Stimulated activated CD4-positive, alpha-beta T cell treated with anti-CD3 and anti-CD28 coated beads, Interleukin-2, amount 100 ng/mL, for 24 hours (primary cell): ENCODE results near the gene ITGAV.

Experiments used
- DNase-seq, 2 donors: peaks; one replicate each; pipeline ENCODE4 v3.0.0-alpha.2; 2020

The ITGAV gene

GRCh38 chr2:186688813-186689212 lies 99.0 kb downstream of the ITGAV start:
- no peak for DNase-seq

GRCh38 chr2:186690786-186691185 lies 100.9 kb downstream of the ITGAV start:
- no peak for DNase-seq

GRCh38 chr2:186691231-186691630 lies 101.4 kb downstream of the ITGAV start:
- no peak for DNase-seq

- no peak for DNase-seq
These were observed 102.0 kb downstream of the ITGAV start for GRCh38 chr2:186691900-186692299.

- DNase-seq, result no peak
These were observed 103.6 kb downstream of the ITGAV start for GRCh38 chr2:186693446-186693832.

- no peak for DNase-seq
These were observed 105.4 kb downstream of the ITGAV start for GRCh38 chr2:186695081-186695756.

GRCh38 chr2:186696290-186696689 lies 106.4 kb downstream of the ITGAV start:
- no peak for DNase-seq

GRCh38 chr2:186696804-186697203 lies 106.9 kb downstream of the ITGAV start:
- DNase-seq, result no peak

GRCh38 chr2:186697536-186697935 lies 107.7 kb downstream of the ITGAV start:
- no peak for DNase-seq

- DNase-seq, result no peak
These were observed 109.9 kb downstream of the ITGAV start for GRCh38 chr2:186699742-186700141.

GRCh38 chr2:186702006-186702405 lies 112.2 kb downstream of the ITGAV start:
- no peak for DNase-seq

GRCh38 chr2:186702501-186702900 lies 112.6 kb downstream of the ITGAV start:
- no peak for DNase-seq

GRCh38 chr2:186704897-186705296 lies 115.0 kb downstream of the ITGAV start:
- DNase-seq, result no peak

- DNase-seq, result no peak
These were observed 119.9 kb downstream of the ITGAV start for GRCh38 chr2:186709529-186710450.

- no peak for DNase-seq
These were observed 123.8 kb downstream of the ITGAV start for GRCh38 chr2:186713691-186714090.

- no peak for DNase-seq
These were observed 124.8 kb downstream of the ITGAV start for GRCh38 chr2:186714611-186715010.

GRCh38 chr2:186716004-186716403 lies 126.1 kb downstream of the ITGAV start:
- no peak for DNase-seq

- DNase-seq, result no peak
These were observed 127.0 kb downstream of the ITGAV start for GRCh38 chr2:186716899-186717298.

GRCh38 chr2:186717320-186718007 lies 127.6 kb downstream of the ITGAV start:
- no peak for DNase-seq

- no peak for DNase-seq
These were observed 128.3 kb downstream of the ITGAV start for GRCh38 chr2:186718122-186718521.

- no peak for DNase-seq
These were observed 129.0 kb downstream of the ITGAV start for GRCh38 chr2:186718903-186719302.

- DNase-seq, result no peak
These were observed 132.1 kb downstream of the ITGAV start for GRCh38 chr2:186721956-186722355.

- no peak for DNase-seq
These were observed 134.9 kb downstream of the ITGAV start for GRCh38 chr2:186724736-186725135.

- no peak for DNase-seq
These were observed 135.9 kb downstream of the ITGAV start for GRCh38 chr2:186725783-186726182.
